GM23338 (cell line): ENCODE measurements around the gene CASP2.

Experiments
- CREB1 ChIP-seq: fragments of 250-450 bp; sonication (Bioruptor Pico); IDR thresholded peaks from 2 replicates; pipeline ENCODE4 v1.5.0; 2020; ENCODE audit warnings: low read depth, mild to moderate bottlenecking, moderate library complexity
- EZH2 ChIP-seq: fragments of 200-600 bp; sonication (generic); IDR thresholded peaks from one replicate; pipeline ENCODE4 v1.8.0; 2017; ENCODE audit warnings: antibody characterized with exemption, mild to moderate bottlenecking, low read depth; ENCODE audit not compliant: unreplicated experiment
- EZH2phosphoT487 ChIP-seq: fragments of 200-600 bp; sonication (generic); IDR thresholded peaks from one replicate; pipeline ENCODE4 v1.8.1; 2018; ENCODE audit warnings: antibody characterized with exemption; ENCODE audit not compliant: unreplicated experiment
- JUNB ChIP-seq: IDR thresholded peaks from one replicate; pipeline ENCODE4 v1.6.1; 2016; ENCODE audit warnings: antibody characterized with exemption; ENCODE audit not compliant: unreplicated experiment
- POLR2AphosphoS5 ChIP-seq: IDR thresholded peaks from 2 replicates; pipeline ENCODE4 v1.6.1; 2016; ENCODE audit warnings: antibody characterized with exemption, low read depth
- TF ChIP-seq, protein P1 (sequence below), 2 experiments: fragments of 200-600 bp in 1 of 2; sonication (generic) in 1 of 2; conservative IDR thresholded peaks; 2 replicates each; pipeline versions ENCODE4 v1.5.1 to v1.6.1; 2016 to 2017; ENCODE audit warnings: antibody characterized with exemption in 2 of 2, low read depth in 2 of 2, mild to moderate bottlenecking in 2 of 2, moderate library complexity in 1 of 2
- TF ChIP-seq, protein P2 (sequence below): fragments of 250-450 bp; sonication (Bioruptor Pico); IDR thresholded peaks from 2 replicates; pipeline ENCODE4 v1.5.0; 2020; ENCODE audit warnings: mild to moderate bottlenecking, moderate library complexity
- TF ChIP-seq, protein P3 (sequence below): IDR thresholded peaks from 2 replicates; pipeline ENCODE4 v1.6.1; 2016; ENCODE audit warnings: antibody characterized with exemption
- TF ChIP-seq, protein P4 (sequence below): IDR thresholded peaks from one replicate; pipeline ENCODE4 v1.6.1; 2018; ENCODE audit warnings: antibody characterized with exemption; ENCODE audit not compliant: unreplicated experiment

DNA sequence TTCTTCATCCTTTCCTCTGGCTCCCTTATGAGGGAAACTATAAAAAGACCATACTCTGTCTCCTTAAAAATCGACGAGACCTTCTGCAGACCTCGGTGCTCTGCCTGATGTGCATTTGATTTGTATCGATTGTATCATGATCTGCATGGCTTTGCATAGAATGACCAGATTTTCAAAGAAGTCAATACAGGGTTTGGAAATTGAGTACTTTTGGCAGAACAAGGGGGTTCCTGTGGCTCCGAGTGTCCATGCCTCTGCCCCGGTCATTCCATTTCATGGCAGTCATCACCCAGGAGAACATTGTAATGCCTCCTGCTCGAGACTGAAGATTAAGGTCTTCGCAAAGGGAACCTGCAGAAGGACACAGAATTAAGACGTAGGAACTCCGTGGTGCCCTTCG, 685 bp downstream of the CASP2 start:
- TF ChIP-seq, protein P1, sequence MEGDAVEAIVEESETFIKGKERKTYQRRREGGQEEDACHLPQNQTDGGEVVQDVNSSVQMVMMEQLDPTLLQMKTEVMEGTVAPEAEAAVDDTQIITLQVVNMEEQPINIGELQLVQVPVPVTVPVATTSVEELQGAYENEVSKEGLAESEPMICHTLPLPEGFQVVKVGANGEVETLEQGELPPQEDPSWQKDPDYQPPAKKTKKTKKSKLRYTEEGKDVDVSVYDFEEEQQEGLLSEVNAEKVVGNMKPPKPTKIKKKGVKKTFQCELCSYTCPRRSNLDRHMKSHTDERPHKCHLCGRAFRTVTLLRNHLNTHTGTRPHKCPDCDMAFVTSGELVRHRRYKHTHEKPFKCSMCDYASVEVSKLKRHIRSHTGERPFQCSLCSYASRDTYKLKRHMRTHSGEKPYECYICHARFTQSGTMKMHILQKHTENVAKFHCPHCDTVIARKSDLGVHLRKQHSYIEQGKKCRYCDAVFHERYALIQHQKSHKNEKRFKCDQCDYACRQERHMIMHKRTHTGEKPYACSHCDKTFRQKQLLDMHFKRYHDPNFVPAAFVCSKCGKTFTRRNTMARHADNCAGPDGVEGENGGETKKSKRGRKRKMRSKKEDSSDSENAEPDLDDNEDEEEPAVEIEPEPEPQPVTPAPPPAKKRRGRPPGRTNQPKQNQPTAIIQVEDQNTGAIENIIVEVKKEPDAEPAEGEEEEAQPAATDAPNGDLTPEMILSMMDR (conservative IDR thresholded peaks at IDR 0.05; ENCODE audit: low read depth in 2 of 2): no peak
- TF ChIP-seq POLR2AphosphoS5 (no peak), EZH2phosphoT487 (no peak), EZH2 (no peak), CREB1 (no peak), JUNB (no peak)
- TF ChIP-seq, protein P2, sequence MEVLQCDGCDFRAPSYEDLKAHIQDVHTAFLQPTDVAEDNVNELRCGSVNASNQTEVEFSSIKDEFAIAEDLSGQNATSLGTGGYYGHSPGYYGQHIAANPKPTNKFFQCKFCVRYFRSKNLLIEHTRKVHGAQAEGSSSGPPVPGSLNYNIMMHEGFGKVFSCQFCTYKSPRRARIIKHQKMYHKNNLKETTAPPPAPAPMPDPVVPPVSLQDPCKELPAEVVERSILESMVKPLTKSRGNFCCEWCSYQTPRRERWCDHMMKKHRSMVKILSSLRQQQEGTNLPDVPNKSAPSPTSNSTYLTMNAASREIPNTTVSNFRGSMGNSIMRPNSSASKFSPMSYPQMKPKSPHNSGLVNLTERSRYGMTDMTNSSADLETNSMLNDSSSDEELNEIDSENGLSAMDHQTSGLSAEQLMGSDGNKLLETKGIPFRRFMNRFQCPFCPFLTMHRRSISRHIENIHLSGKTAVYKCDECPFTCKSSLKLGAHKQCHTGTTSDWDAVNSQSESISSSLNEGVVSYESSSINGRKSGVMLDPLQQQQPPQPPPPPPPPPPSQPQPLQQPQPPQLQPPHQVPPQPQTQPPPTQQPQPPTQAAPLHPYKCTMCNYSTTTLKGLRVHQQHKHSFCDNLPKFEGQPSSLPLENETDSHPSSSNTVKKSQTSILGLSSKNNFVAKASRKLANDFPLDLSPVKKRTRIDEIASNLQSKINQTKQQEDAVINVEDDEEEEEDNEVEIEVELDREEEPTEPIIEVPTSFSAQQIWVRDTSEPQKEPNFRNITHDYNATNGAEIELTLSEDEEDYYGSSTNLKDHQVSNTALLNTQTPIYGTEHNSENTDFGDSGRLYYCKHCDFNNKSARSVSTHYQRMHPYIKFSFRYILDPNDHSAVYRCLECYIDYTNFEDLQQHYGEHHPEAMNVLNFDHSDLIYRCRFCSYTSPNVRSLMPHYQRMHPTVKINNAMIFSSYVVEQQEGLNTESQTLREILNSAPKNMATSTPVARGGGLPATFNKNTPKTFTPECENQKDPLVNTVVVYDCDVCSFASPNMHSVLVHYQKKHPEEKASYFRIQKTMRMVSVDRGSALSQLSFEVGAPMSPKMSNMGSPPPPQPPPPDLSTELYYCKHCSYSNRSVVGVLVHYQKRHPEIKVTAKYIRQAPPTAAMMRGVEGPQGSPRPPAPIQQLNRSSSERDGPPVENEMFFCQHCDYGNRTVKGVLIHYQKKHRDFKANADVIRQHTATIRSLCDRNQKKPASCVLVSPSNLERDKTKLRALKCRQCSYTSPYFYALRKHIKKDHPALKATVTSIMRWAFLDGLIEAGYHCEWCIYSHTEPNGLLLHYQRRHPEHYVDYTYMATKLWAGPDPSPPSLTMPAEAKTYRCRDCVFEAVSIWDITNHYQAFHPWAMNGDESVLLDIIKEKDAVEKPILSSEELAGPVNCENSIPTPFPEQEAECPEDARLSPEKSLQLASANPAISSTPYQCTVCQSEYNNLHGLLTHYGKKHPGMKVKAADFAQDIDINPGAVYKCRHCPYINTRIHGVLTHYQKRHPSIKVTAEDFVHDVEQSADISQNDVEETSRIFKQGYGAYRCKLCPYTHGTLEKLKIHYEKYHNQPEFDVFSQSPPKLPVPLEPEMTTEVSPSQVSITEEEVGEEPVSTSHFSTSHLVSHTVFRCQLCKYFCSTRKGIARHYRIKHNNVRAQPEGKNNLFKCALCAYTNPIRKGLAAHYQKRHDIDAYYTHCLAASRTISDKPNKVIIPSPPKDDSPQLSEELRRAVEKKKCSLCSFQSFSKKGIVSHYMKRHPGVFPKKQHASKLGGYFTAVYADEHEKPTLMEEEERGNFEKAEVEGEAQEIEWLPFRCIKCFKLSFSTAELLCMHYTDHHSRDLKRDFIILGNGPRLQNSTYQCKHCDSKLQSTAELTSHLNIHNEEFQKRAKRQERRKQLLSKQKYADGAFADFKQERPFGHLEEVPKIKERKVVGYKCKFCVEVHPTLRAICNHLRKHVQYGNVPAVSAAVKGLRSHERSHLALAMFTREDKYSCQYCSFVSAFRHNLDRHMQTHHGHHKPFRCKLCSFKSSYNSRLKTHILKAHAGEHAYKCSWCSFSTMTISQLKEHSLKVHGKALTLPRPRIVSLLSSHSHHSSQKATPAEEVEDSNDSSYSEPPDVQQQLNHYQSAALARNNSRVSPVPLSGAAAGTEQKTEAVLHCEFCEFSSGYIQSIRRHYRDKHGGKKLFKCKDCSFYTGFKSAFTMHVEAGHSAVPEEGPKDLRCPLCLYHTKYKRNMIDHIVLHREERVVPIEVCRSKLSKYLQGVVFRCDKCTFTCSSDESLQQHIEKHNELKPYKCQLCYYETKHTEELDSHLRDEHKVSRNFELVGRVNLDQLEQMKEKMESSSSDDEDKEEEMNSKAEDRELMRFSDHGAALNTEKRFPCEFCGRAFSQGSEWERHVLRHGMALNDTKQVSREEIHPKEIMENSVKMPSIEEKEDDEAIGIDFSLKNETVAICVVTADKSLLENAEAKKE (CRISPR knock-in tag): no peak
- TF ChIP-seq, protein P3, sequence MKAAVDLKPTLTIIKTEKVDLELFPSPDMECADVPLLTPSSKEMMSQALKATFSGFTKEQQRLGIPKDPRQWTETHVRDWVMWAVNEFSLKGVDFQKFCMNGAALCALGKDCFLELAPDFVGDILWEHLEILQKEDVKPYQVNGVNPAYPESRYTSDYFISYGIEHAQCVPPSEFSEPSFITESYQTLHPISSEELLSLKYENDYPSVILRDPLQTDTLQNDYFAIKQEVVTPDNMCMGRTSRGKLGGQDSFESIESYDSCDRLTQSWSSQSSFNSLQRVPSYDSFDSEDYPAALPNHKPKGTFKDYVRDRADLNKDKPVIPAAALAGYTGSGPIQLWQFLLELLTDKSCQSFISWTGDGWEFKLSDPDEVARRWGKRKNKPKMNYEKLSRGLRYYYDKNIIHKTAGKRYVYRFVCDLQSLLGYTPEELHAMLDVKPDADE: no peak
- TF ChIP-seq, protein P4, sequence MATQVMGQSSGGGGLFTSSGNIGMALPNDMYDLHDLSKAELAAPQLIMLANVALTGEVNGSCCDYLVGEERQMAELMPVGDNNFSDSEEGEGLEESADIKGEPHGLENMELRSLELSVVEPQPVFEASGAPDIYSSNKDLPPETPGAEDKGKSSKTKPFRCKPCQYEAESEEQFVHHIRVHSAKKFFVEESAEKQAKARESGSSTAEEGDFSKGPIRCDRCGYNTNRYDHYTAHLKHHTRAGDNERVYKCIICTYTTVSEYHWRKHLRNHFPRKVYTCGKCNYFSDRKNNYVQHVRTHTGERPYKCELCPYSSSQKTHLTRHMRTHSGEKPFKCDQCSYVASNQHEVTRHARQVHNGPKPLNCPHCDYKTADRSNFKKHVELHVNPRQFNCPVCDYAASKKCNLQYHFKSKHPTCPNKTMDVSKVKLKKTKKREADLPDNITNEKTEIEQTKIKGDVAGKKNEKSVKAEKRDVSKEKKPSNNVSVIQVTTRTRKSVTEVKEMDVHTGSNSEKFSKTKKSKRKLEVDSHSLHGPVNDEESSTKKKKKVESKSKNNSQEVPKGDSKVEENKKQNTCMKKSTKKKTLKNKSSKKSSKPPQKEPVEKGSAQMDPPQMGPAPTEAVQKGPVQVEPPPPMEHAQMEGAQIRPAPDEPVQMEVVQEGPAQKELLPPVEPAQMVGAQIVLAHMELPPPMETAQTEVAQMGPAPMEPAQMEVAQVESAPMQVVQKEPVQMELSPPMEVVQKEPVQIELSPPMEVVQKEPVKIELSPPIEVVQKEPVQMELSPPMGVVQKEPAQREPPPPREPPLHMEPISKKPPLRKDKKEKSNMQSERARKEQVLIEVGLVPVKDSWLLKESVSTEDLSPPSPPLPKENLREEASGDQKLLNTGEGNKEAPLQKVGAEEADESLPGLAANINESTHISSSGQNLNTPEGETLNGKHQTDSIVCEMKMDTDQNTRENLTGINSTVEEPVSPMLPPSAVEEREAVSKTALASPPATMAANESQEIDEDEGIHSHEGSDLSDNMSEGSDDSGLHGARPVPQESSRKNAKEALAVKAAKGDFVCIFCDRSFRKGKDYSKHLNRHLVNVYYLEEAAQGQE: no peak
